K562 (cell line): ENCODE measurements around the gene EFCAB12. TPM values are rescaled to one million over a fixed set of nuclear protein-coding genes. Genes with fewer than 3 reads are reported as not detected.

Experiments
- ATAC-seq: fragments of 200-7000 bp; cut with Tn5 transposase; 3 replicates; pipeline ENCODE4 v1.9.1; 2020; ENCODE audit warnings: moderate library complexity
- BruUV-seq: library from RNA; stranded (reverse); fragments of 400-500 nt; replicated peaks from 2 replicates; lab custom pipeline; 2021; lab: Mats Ljungman, UMichigan
- CTCF ChIA-PET: fragments of 300-600 bp; formaldehyde crosslinking; extraction: SDS; loops from one replicate; lab custom pipeline; 2021; ENCODE audit warnings: low intra/inter-chr PET ratio; lab: Yijun Ruan, JAX
- POLR2A ChIA-PET: fragments of 300-600, 350-650 bp; sonication (Branson Sonifier 250); formaldehyde crosslinking; extraction: SDS; loops from one replicate; lab custom pipeline; 2021; ENCODE audit warnings: antibody characterized with exemption, inconsistent platforms; lab: Yijun Ruan, JAX
- DNase-seq, 4 experiments: peaks; one replicate each; pipeline versions ENCODE4 v3.0.0 to v3.0.0-alpha.2; 2011 to 2018; ENCODE audit warnings: low spot score in 3 of 4, mixed read lengths in 3 of 4; ENCODE audit errors: extremely low read depth in 1 of 4
- FAIRE-seq: peaks from 2 replicates; lab custom pipeline; 2011; peaks lifted over from hg19 to GRCh38; lab: Jason Lieb, UNC
- H2AFZ ChIP-seq: 2 replicates; pipeline ENCODE4 v1.6.0; 2011; ENCODE audit warnings: low read depth, low read length, control low read depth, inconsistent platforms
- H3K27ac ChIP-seq: fragments of 200-600 bp; 3 replicates; pipeline ENCODE4 v1.8.0; 2011; ENCODE audit warnings: low read depth, mild to moderate bottlenecking, control low read depth, inconsistent platforms, low read length, moderate library complexity, mixed read lengths; ENCODE audit errors: extremely low read depth
- H3K27me3 ChIP-seq, 2 experiments: fragments of 300-600 bp in 1 of 2; 2 replicates in 1 of 2; 3 replicates in 1 of 2; pipeline versions ENCODE4 v1.6.0 to v1.8.0; 2011; ENCODE audit warnings: inconsistent platforms in 2 of 2, low read length in 2 of 2, mild to moderate bottlenecking in 1 of 2, mixed read lengths in 1 of 2, moderate library complexity in 1 of 2; ENCODE audit not compliant: control insufficient read depth in 2 of 2, insufficient read depth in 2 of 2
- H3K36me3 ChIP-seq: fragments of 300-600 bp; 3 replicates; pipeline ENCODE4 v1.8.0; 2011; ENCODE audit warnings: mild to moderate bottlenecking, low read length, inconsistent platforms; ENCODE audit not compliant: control insufficient read depth, insufficient read depth
- H3K4me1 ChIP-seq, 2 experiments: fragments of 200-600 bp in 1 of 2; replicated peaks in 1 of 2; 2 replicates in 1 of 2; 3 replicates in 1 of 2; pipeline versions ENCODE4 v1.5.1 to v1.8.0; 2011; ENCODE audit warnings: inconsistent platforms in 2 of 2, low read length in 2 of 2, mild to moderate bottlenecking in 1 of 2, mixed read lengths in 1 of 2, moderate library complexity in 1 of 2; ENCODE audit not compliant: control insufficient read depth in 2 of 2, insufficient read depth in 2 of 2
- H3K4me2 ChIP-seq: 2 replicates; pipeline ENCODE4 v1.6.1; 2011; ENCODE audit warnings: low read length, control low read depth, inconsistent platforms, mixed read lengths; ENCODE audit not compliant: insufficient read depth
- H3K4me3 ChIP-seq: fragments of 200-600 bp; sonication (generic), shearing (Covaris generic); 2 replicates; pipeline ENCODE4 v1.5.1; 2016; ENCODE audit warnings: control low read depth, inconsistent platforms
- H3K79me2 ChIP-seq: fragments of 200-600 bp; 3 replicates; pipeline ENCODE4 v1.8.0; 2011; ENCODE audit warnings: low read length, inconsistent platforms; ENCODE audit not compliant: control insufficient read depth, insufficient read depth
- H3K9ac ChIP-seq, 2 experiments: 2 replicates each; pipeline versions ENCODE4 v1.6.0 to v1.6.1; 2011; ENCODE audit warnings: low read depth in 2 of 2, low read length in 2 of 2, control low read depth in 1 of 2, inconsistent platforms in 1 of 2, mild to moderate bottlenecking in 1 of 2, mixed read lengths in 1 of 2; ENCODE audit not compliant: insufficient read depth in 1 of 2
- H3K9me1 ChIP-seq: one replicate; pipeline ENCODE4 v1.6.0; 2011; ENCODE audit warnings: inconsistent platforms, mild to moderate bottlenecking, low read length, moderate library complexity; ENCODE audit not compliant: control insufficient read depth, insufficient read depth
- H3K9me3 ChIP-seq: replicated peaks from 2 replicates; pipeline ENCODE4 v1.5.1; 2011; ENCODE audit warnings: low read depth, low read length, inconsistent platforms; ENCODE audit not compliant: control insufficient read depth, insufficient read depth
- H4K20me1 ChIP-seq: replicated peaks from 2 replicates; pipeline ENCODE4 v1.6.1; 2011; ENCODE audit warnings: low read length, inconsistent platforms, mixed read lengths; ENCODE audit not compliant: control insufficient read depth, insufficient read depth
- FOXP1 ChIP-seq: sonication (generic); formaldehyde crosslinking; IDR thresholded peaks from 2 replicates; pipeline ENCODE4 v1.8.0; 2022; ENCODE audit warnings: mild to moderate bottlenecking, missing genetic modification reagents
- HDAC6 ChIP-seq: IDR thresholded peaks from 2 replicates; pipeline ENCODE4 v1.6.1; 2012; ENCODE audit warnings: low read depth, mild to moderate bottlenecking, control low read depth, inconsistent platforms, low read length, moderate library complexity
- IFI16 ChIP-seq: fragments of 250-450 bp; sonication (Bioruptor Pico); IDR thresholded peaks from 2 replicates; pipeline ENCODE4 v2.1.2; 2022; ENCODE audit warnings: mild to moderate bottlenecking, inconsistent platforms
- NBN ChIP-seq: fragments of 450-650 bp; IDR thresholded peaks from 2 replicates; pipeline ENCODE4 v1.6.1; 2016; ENCODE audit warnings: low read depth, mild to moderate bottlenecking
- NR4A1 ChIP-seq, 2 experiments: fragments of 250-450 bp in 1 of 2; fragments of 450-650 bp in 1 of 2; sonication (Bioruptor Pico) in 1 of 2; IDR thresholded peaks; 2 replicates each; pipeline versions ENCODE4 v1.4.0 to v1.6.1; 2016 to 2020; ENCODE audit warnings: mild to moderate bottlenecking in 2 of 2, missing compliant biosample characterization in 1 of 2, missing genetic modification characterization in 1 of 2, moderate library complexity in 1 of 2
- SIN3A ChIP-seq, 2 experiments: fragments of 150-350 bp in 1 of 2; IDR thresholded peaks; 2 replicates each; pipeline ENCODE4 v1.6.1; 2011 to 2016; ENCODE audit warnings: borderline replicate concordance in 2 of 2, low read depth in 2 of 2, low read length in 2 of 2, mild to moderate bottlenecking in 2 of 2, moderate library complexity in 2 of 2; ENCODE audit not compliant: control insufficient read depth in 1 of 2
- TRIM28 ChIP-seq: fragments of 450-650 bp; IDR thresholded peaks from 2 replicates; pipeline ENCODE4 v1.6.1; 2017
- ZNF165 ChIP-seq: fragments of 250-450 bp; sonication (Bioruptor Pico); IDR thresholded peaks from 2 replicates; pipeline ENCODE4 v1.4.0; 2020; ENCODE audit warnings: borderline replicate concordance
- ZNF408 ChIP-seq: fragments of 250-450 bp; sonication (Bioruptor Pico); IDR thresholded peaks from 2 replicates; pipeline ENCODE4 v1.4.0; 2020; ENCODE audit warnings: low read depth, mild to moderate bottlenecking, moderate library complexity
- WGBS: fragments of 100-300 bp; shearing (Covaris generic); methylation state at CpG from one replicate; pipeline ENCODE4 v1.1.6; 2016; ENCODE audit warnings: low coverage, mixed read lengths; ENCODE audit not compliant: insufficient coverage; ENCODE audit errors: missing lambda C conversion rate; 5-methylcytosine and 5-hydroxymethylcytosine counted together
- in situ Hi-C: fragments of 300-500 bp; cut with MboI; formaldehyde crosslinking; loops from 4 replicates; pipeline ENCODE4 v1.15.0; 2018; ENCODE audit warnings: inconsistent platforms, mixed read lengths
- intact Hi-C: fragments of 100-400 bp; cut with micrococcal nuclease; formaldehyde crosslinking; loops from 2 replicates; pipeline ENCODE4 v1.14.2; 2022
- polyA plus RNA-seq, 8 experiments: library from polyadenylated mRNA; depleted of rRNA in 4 of 8; stranded (reverse) in 5 of 8; unstranded in 3 of 8; fragments of >200 nt; fragmentation: Nextera tagmentation in 2 of 8; fragmentation: Illumina TruSeq in 1 of 8; extraction: Ambion mirVana in 2 of 8; extraction: Trizol in 1 of 8; gene quantifications; 2 replicates each; pipeline versions ENCODE4 v1.2.1 to v1.2.3, GENCODE V29; 2011 to 2014; ENCODE audit warnings: inconsistent platforms in 1 of 8, missing spikeins in 1 of 8
- total RNA-seq, 7 experiments: library from RNA; depleted of rRNA in 6 of 7; stranded (reverse); fragments of >200 nt in 6 of 7; fragmentation: Illumina TruSeq in 2 of 7; extraction: Trizol in 2 of 7; gene quantifications; 2 replicates each; pipeline versions ENCODE4 v1.2.1 to v1.2.3, GENCODE V29; 2011 to 2021; ENCODE audit warnings: low replicate concordance in 1 of 7
- TF ChIP-seq, protein P1 (sequence below): sonication (generic); formaldehyde crosslinking; IDR thresholded peaks from 2 replicates; pipeline ENCODE4 v1.8.0; 2023; ENCODE audit warnings: mild to moderate bottlenecking, missing genetic modification reagents

EFCAB12 gene
- total and polyA plus RNA-seq, 9 of the 15 experiments (the other 6 are each of a cell fraction or from before 2014, with no cell fraction given): 0.08 to 0.95 (median 0.56) TPM; not detected in 1

GRCh38 chr3:129410971-129411370 lies 17.5 kb downstream of the EFCAB12 start:
- ChIA-PET CTCF (no interaction called here), POLR2A (interaction anchor here (0.9 kb wide), 1 partner anchor 17 kb away, joined by 3 read pairs; no protein-coding TSS in a partner anchor)
- H3K4me3 ChIP-seq: no peak overlapping the region
- no peak for DNase-seq
- no peaks in the 10 kb centered on the region for H4K20me1 ChIP-seq
- peaks cover 23 to 35% of the 10 kb centered on the region in 2 experiments for H3K4me1 ChIP-seq
- H3K79me2 ChIP-seq: no peaks in the 10 kb centered on the region
- H2AFZ ChIP-seq: no peak overlapping the region
- in situ Hi-C loops (no loop called here), intact Hi-C loops (loop anchor here (10.0 kb wide), 1 partner anchor 86 kb away; no protein-coding TSS in a partner anchor)
- no peak for FAIRE-seq
- no peaks in the 10 kb centered on the region for H3K9me3 ChIP-seq
- BruUV-seq: no TSS peak
- no peaks in the 10 kb centered on the region for H3K36me3 ChIP-seq
- 87% methylated on average over 10 of the region's 17 CpGs for WGBS
- H3K27me3 ChIP-seq: no peaks in the 10 kb centered on the region
- H3K9ac ChIP-seq: no peak overlapping the region
- no peaks in the 10 kb centered on the region for H3K9me1 ChIP-seq
- ATAC-seq: no peak
- TF ChIP-seq FOXP1 (CRISPR knock-in tag) (no peak), ZNF165 (no peak), NBN (no peak), NR4A1 (CRISPR knock-in tag; IDR thresholded peaks at IDR 0.05) (no peak), NR4A1 (tag; IDR thresholded peaks at IDR 0.05) (no peak), SIN3A (IDR thresholded peaks at IDR 0.05; ENCODE audit: borderline replicate concordance in 2 of 2, control insufficient read depth in 1 of 2, low read depth in 2 of 2, low read length in 2 of 2) (no peak), ZNF408 (CRISPR knock-in tag) (no peak), IFI16 (CRISPR knock-in tag) (no peak), HDAC6 (no peak), TRIM28 (no peak)
- TF ChIP-seq, protein P1, sequence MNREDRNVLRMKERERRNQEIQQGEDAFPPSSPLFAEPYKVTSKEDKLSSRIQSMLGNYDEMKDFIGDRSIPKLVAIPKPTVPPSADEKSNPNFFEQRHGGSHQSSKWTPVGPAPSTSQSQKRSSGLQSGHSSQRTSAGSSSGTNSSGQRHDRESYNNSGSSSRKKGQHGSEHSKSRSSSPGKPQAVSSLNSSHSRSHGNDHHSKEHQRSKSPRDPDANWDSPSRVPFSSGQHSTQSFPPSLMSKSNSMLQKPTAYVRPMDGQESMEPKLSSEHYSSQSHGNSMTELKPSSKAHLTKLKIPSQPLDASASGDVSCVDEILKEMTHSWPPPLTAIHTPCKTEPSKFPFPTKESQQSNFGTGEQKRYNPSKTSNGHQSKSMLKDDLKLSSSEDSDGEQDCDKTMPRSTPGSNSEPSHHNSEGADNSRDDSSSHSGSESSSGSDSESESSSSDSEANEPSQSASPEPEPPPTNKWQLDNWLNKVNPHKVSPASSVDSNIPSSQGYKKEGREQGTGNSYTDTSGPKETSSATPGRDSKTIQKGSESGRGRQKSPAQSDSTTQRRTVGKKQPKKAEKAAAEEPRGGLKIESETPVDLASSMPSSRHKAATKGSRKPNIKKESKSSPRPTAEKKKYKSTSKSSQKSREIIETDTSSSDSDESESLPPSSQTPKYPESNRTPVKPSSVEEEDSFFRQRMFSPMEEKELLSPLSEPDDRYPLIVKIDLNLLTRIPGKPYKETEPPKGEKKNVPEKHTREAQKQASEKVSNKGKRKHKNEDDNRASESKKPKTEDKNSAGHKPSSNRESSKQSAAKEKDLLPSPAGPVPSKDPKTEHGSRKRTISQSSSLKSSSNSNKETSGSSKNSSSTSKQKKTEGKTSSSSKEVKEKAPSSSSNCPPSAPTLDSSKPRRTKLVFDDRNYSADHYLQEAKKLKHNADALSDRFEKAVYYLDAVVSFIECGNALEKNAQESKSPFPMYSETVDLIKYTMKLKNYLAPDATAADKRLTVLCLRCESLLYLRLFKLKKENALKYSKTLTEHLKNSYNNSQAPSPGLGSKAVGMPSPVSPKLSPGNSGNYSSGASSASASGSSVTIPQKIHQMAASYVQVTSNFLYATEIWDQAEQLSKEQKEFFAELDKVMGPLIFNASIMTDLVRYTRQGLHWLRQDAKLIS (CRISPR knock-in tag): no peak
- no peak overlapping the region for H3K4me2 ChIP-seq
- H3K27ac ChIP-seq: no peak overlapping the region
